K562 (cell line): ENCODE results near the gene CLUH.
"Not testable (repeated sequence)": the region's sequence is repeated elsewhere in the genome, so short reads cannot be mapped to it uniquely, and the experiment has no call there.

Experiments
- ETV6 ChIP-seq, 3 experiments: fragments of 150-350 bp in 1 of 3; sonication (generic) in 1 of 3; formaldehyde crosslinking in 1 of 3; IDR thresholded peaks; 2 replicates each; pipeline versions ENCODE4 v1.6.1 to v1.8.0; 2014 to 2022; ENCODE audit warnings: borderline replicate concordance in 2 of 3, low read depth in 2 of 3, antibody characterized with exemption in 1 of 3, low read length in 1 of 3, mild to moderate bottlenecking in 1 of 3, missing genetic modification reagents in 1 of 3
- EZH2 ChIP-seq: IDR thresholded peaks from 2 replicates; pipeline ENCODE4 v1.6.1; 2012; ENCODE audit warnings: low read depth, mild to moderate bottlenecking, inconsistent platforms, low read length, borderline replicate concordance
- FOXM1 ChIP-seq, 2 experiments: fragments of 450-650 bp in 1 of 2; sonication (generic) in 1 of 2; formaldehyde crosslinking in 1 of 2; IDR thresholded peaks; 2 replicates each; pipeline versions ENCODE4 v1.6.1 to v1.9.0; 2017 to 2022; ENCODE audit warnings: low read depth in 2 of 2, mild to moderate bottlenecking in 2 of 2, missing genetic modification reagents in 1 of 2, moderate library complexity in 1 of 2
- KAT2B ChIP-seq: IDR thresholded peaks from one replicate; pipeline ENCODE4 v1.6.1; 2012; ENCODE audit warnings: low read depth, mild to moderate bottlenecking, control low read depth, inconsistent platforms, low read length, moderate library complexity
- POLR2AphosphoS5 ChIP-seq: IDR thresholded peaks from 2 replicates; pipeline ENCODE4 v1.6.1; 2011; ENCODE audit warnings: mild to moderate bottlenecking, low read depth, low read length, moderate library complexity; ENCODE audit not compliant: control insufficient read depth, insufficient read depth
- RFX5 ChIP-seq: IDR thresholded peaks from 2 replicates; pipeline ENCODE4 v1.6.1; 2011; ENCODE audit warnings: low read depth, mild to moderate bottlenecking, improper control_type of control experiment, low read length
- RUNX1 ChIP-seq: sonication (generic); IDR thresholded peaks from 2 replicates; pipeline ENCODE4 v1.6.1; 2016; ENCODE audit warnings: antibody characterized with exemption, low read depth
- TAF15 ChIP-seq: fragments of 200-400 bp; formaldehyde crosslinking; IDR thresholded peaks from 2 replicates; pipeline ENCODE4 v1.6.1; 2017; ENCODE audit warnings: mild to moderate bottlenecking, low read depth, low read length, moderate library complexity
- TARDBP ChIP-seq: fragments of 450-650 bp; IDR thresholded peaks from 2 replicates; pipeline ENCODE4 v1.6.1; 2016
- ZNF124 ChIP-seq: sonication (generic); formaldehyde crosslinking; IDR thresholded peaks from 2 replicates; pipeline ENCODE4 v1.8.1; 2022; ENCODE audit warnings: missing genetic modification reagents
- ZNF217 ChIP-seq: sonication (generic); formaldehyde crosslinking; IDR thresholded peaks from 2 replicates; pipeline ENCODE4 v1.8.0; 2022; ENCODE audit warnings: mild to moderate bottlenecking, missing genetic modification reagents
- ZNF384 ChIP-seq: IDR thresholded peaks from 2 replicates; pipeline ENCODE4 v1.6.1; 2012; ENCODE audit warnings: low read depth, low read length, improper control_type of control experiment
- TF ChIP-seq, protein P1 (sequence below): fragments of 450-650 bp; IDR thresholded peaks from 2 replicates; pipeline ENCODE4 v1.6.1; 2016
- TF ChIP-seq, protein P2 (sequence below): fragments of 250-450 bp; sonication (Bioruptor Pico); IDR thresholded peaks from 2 replicates; pipeline ENCODE4 v1.5.0; 2020; ENCODE audit warnings: mild to moderate bottlenecking, borderline replicate concordance

DNA sequence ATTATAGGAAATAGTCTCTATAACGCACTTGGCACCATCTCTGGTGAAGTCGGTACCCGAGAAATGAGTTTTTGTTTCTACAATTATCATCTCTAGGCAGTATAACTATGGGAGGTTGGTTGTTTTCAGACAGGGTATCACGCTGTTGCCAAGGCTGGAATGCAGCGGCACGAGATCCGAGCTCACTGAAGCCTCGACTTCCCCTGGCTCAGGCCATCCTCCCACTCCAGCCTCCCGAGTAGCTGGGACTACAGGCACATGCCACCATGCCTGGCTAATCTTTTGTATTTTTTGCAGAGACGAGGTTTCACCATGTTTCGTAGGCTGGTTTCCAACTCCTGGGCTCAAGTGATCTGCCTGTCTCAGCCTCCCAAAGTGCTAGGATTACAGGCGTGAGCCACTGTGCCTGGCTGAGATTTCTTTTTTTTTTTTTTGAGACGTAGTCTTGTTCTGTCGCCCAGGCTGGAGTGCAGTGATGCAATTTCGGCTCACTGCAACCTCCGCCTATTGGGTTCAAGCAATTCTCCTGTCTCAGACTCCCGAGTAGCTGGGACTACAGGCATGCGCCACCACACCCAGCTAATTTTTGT, 12.3 kb downstream of the CLUH start:
- TF ChIP-seq, protein P1, sequence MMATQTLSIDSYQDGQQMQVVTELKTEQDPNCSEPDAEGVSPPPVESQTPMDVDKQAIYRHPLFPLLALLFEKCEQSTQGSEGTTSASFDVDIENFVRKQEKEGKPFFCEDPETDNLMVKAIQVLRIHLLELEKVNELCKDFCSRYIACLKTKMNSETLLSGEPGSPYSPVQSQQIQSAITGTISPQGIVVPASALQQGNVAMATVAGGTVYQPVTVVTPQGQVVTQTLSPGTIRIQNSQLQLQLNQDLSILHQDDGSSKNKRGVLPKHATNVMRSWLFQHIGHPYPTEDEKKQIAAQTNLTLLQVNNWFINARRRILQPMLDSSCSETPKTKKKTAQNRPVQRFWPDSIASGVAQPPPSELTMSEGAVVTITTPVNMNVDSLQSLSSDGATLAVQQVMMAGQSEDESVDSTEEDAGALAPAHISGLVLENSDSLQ = not testable (repeated sequence)
- TF ChIP-seq EZH2; RUNX1; ZNF217 (CRISPR knock-in tag); ZNF384; ETV6 (IDR thresholded peaks at IDR 0.05; ENCODE audit: borderline replicate concordance in 1 of 2, low read depth in 2 of 2, low read length in 1 of 2); ETV6 (CRISPR knock-in tag; IDR thresholded peaks at IDR 0.05; ENCODE audit: borderline replicate concordance); TAF15; RFX5; POLR2AphosphoS5; ZNF124 (CRISPR knock-in tag); FOXM1 (IDR thresholded peaks at IDR 0.05; ENCODE audit: low read depth); FOXM1 (CRISPR knock-in tag; IDR thresholded peaks at IDR 0.05; ENCODE audit: low read depth); TARDBP; KAT2B: not testable (repeated sequence)
- TF ChIP-seq, protein P2, sequence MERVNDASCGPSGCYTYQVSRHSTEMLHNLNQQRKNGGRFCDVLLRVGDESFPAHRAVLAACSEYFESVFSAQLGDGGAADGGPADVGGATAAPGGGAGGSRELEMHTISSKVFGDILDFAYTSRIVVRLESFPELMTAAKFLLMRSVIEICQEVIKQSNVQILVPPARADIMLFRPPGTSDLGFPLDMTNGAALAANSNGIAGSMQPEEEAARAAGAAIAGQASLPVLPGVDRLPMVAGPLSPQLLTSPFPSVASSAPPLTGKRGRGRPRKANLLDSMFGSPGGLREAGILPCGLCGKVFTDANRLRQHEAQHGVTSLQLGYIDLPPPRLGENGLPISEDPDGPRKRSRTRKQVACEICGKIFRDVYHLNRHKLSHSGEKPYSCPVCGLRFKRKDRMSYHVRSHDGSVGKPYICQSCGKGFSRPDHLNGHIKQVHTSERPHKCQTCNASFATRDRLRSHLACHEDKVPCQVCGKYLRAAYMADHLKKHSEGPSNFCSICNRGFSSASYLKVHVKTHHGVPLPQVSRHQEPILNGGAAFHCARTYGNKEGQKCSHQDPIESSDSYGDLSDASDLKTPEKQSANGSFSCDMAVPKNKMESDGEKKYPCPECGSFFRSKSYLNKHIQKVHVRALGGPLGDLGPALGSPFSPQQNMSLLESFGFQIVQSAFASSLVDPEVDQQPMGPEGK (CRISPR knock-in tag) = not testable (repeated sequence)
